Activated naive CD8-positive, alpha-beta T cell treated with anti-CD3 and anti-CD28 coated beads, Interleukin-2, amount 50 U/mL, for 16 hours (primary cell): ENCODE measurements around the gene YKT6.
A peak's percentile ranks its signal among the peaks of the same experiment; 100 is the strongest.
"Not testable (repeated sequence)": the region's sequence is repeated elsewhere in the genome, so short reads cannot be mapped to it uniquely, and the experiment has no call there.

Experiments used
- DNase-seq: peaks from one replicate; pipeline ENCODE4 v3.0.0-alpha.2; 2020; ENCODE audit warnings: low read depth, low spot score

YKT6 gene

GRCh38 chr7:44200699-44201461 lies at the start of gene YKT6:
Gene YKT6, plus strand, starts transcription at chr7:44200978. Its CDS starts 158 bp downstream, at chr7:44201136.
- peak; percentile 93 for DNase-seq

GRCh38 chr7:44151956-44152355 lies 48.8 kb upstream of the YKT6 start:
- DNase-seq: no peak

GRCh38 chr7:44152971-44153947 lies 47.5 kb upstream of the YKT6 start:
- no peak for DNase-seq

GRCh38 chr7:44153948-44154335 lies 46.8 kb upstream of the YKT6 start:
- DNase-seq: no peak

GRCh38 chr7:44154703-44155102 lies 46.1 kb upstream of the YKT6 start:
- no peak for DNase-seq

GRCh38 chr7:44155191-44156185 lies 45.3 kb upstream of the YKT6 start:
- no peak for DNase-seq

GRCh38 chr7:44156453-44157010 lies 44.2 kb upstream of the YKT6 start:
- no peak for DNase-seq

- no peak for DNase-seq
Observed at GRCh38 chr7:44157116-44158080, 43.4 kb upstream of the YKT6 start.

- no peak for DNase-seq
Observed at GRCh38 chr7:44158096-44158872, 42.5 kb upstream of the YKT6 start.

GRCh38 chr7:44158873-44159631 lies 41.7 kb upstream of the YKT6 start:
- DNase-seq: no peak

GRCh38 chr7:44159824-44160630 lies 40.8 kb upstream of the YKT6 start:
- no peak for DNase-seq

GRCh38 chr7:44161371-44161770 lies 39.4 kb upstream of the YKT6 start:
- no peak for DNase-seq

- no peak for DNase-seq
Observed at GRCh38 chr7:44162179-44162578, 38.6 kb upstream of the YKT6 start.

GRCh38 chr7:44162785-44163395 lies 37.9 kb upstream of the YKT6 start:
- no peak for DNase-seq

- no peak for DNase-seq
Observed at GRCh38 chr7:44163591-44163990, 37.2 kb upstream of the YKT6 start.

- no peak for DNase-seq
Observed at GRCh38 chr7:44167920-44168319, 32.9 kb upstream of the YKT6 start.

GRCh38 chr7:44171901-44172300 lies 28.9 kb upstream of the YKT6 start:
- not testable (repeated sequence) for DNase-seq
